HG02938 (cell line): ENCODE measurements around the gene MUC6.
"Not testable (repeated sequence)": the region's sequence is repeated elsewhere in the genome, so short reads cannot be mapped to it uniquely, and the experiment has no call there.

Source experiments
- ATAC-seq: cut with Tn5 transposase; IDR thresholded peaks from one replicate; pipeline ENCODE4 v1.9.1; 2021; ENCODE audit warnings: mild to moderate bottlenecking, moderate library complexity; ENCODE audit not compliant: unreplicated experiment

Gene MUC6

DNA sequence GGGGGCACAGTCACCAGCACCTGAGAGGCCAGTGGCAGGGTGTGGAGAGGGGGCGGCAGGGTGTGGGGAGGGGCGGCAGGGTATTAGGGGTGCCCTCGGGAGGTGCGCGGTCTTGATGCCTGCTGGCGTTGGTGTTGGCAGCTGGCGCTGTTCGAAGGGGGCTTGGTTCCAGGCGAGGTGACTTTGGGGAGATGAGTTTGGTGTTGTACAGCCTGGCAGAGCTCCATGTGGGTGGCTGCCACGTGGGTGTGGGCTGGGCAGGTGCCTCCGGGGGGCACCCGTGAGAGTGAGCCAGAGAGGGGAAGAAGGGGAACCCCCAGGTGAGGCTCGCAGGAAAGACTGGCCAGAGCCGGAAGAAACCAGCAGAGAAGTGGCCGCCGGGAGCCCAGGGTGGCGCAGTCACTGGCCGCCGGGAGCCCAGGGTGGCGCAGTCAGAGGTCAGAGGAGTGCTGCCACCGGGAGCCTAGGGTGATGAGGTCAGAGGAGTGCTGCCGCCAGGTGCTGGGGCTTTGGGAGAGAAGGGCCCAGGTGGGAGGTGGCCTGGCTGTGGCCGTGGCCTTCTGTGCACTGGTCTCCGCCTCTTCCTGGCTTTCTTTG, 44.7 kb downstream of the MUC6 start:
- no peak for ATAC-seq

DNA sequence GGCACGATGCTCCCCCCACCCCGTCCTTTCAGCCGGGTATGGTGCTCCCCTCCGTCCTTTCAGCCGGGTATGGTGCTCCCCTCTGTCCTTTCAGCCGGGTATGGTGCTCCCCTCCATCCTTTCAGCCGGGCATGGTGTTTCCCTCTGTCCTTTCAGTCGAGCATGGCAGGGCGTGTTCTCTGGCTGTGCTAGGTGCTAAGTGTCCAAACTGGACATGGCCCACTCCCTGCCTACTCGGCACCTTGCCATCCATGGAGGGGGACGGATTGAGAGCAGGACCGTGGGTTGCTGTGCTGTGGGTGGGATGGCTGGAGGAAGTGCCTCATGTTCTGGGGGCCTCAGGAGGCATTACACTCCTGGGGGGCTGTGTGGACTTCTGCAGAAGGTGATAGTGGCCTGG, 45.5 kb downstream of the MUC6 start:
- no peak for ATAC-seq

DNA sequence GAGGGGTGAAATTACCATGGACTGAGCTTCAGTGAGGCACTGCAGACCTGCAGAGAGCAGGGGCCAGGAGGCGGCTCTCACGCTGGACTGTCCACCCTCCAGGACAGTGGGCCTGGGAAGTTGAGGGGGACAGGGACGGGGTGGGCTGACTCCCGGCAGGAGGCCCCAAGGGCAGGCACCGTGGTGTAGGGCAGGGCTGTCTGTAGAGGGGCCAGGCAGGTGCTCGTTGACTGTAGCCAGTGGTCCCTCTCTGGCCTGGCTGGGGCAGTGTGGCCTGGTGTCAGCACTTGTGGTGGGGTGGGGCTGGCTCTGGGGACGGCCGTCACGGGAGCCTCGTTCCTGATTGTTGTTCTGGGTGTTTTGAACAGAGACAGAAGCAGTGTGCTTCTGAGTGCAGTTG, 46.4 kb downstream of the MUC6 start:
- no peak for ATAC-seq

DNA sequence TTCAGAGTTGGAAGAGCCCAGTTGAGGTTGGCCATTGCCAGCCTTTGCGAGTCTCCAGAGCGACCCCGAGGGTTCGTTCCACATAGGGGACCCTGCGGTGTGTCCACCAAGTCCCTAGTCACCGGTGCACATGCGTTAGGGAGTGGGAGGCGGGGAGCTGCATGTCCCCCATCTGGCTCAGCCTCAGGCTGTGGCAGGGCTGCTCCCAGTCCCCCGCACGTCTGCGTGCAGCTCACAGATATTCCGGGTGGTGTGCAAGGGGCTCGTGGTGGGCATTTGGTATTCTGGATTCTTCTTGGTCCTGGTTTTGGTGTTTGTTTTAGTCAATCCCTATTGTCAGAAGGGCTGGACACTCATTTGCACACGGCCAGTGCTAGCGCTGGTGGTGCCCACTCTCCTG, 48.8 kb downstream of the MUC6 start:
- ATAC-seq: no peak

- no peak for ATAC-seq
Observed at GRCh38 chr11:986952-987305, 49.6 kb downstream of the MUC6 start.

- no peak for ATAC-seq
Observed at GRCh38 chr11:986270-986951, 50.1 kb downstream of the MUC6 start.

DNA sequence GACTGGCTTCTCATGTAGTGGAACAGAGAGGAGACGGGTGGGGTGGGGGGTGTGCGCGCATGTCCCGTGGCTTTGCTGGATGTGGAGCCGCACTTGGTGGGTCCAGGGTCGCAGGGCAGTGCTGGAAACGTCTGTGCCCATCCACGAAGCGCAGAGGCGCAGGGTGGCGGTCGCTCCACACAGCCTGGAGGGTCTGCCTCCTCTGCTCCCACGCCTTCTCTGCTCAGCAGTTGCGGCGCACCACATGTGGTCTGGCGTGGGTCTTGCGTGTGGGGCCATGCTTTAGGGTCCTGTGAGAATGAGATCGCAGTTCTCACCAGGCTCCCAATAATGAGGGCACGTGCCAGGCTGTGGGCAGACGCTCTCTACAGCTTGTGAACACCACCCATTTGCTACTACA, 50.7 kb downstream of the MUC6 start:
- ATAC-seq: no peak

DNA sequence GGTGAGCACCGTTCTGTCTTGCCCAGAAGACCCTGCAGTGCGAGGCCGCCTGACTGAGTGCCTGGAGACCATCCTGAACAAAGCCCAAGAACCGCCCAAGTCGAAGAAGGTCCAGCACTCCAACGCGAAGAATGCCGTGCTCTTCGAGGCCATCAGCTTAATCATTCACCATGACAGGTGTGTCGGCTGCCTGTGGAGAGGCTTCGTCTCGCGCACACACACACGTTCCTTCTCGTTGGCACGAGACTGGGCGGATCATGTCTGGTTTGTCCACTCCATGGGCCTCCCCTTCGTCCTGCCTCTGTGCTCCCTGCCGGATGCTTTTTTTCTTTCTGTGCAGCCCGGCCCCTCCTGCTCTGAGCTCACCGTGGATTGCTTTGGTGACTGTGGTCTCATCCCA, 51.1 kb downstream of the MUC6 start:
- ATAC-seq: no peak

DNA sequence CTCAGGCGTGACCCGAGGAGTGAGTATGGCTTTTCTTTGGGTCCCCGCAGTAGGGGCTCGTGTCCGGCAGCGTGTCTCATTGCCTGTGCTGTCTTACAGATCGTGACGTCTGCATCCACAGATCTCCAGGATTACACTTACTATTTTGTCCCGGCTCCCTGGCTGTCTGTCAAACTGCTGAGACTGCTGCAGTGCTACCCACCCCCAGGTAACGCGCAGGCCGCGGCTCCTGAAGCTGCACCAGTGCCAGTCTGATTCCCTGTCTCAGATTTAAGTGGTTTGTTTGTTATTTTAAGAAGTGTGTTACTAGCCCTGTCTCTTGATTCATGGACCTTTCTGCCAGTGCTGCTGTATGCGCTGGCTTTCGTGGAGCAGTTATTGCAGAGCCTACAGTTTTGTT, 52.0 kb downstream of the MUC6 start:
- no peak for ATAC-seq

- ATAC-seq: no peak
Observed at GRCh38 chr11:981764-982163, 54.8 kb downstream of the MUC6 start.

DNA sequence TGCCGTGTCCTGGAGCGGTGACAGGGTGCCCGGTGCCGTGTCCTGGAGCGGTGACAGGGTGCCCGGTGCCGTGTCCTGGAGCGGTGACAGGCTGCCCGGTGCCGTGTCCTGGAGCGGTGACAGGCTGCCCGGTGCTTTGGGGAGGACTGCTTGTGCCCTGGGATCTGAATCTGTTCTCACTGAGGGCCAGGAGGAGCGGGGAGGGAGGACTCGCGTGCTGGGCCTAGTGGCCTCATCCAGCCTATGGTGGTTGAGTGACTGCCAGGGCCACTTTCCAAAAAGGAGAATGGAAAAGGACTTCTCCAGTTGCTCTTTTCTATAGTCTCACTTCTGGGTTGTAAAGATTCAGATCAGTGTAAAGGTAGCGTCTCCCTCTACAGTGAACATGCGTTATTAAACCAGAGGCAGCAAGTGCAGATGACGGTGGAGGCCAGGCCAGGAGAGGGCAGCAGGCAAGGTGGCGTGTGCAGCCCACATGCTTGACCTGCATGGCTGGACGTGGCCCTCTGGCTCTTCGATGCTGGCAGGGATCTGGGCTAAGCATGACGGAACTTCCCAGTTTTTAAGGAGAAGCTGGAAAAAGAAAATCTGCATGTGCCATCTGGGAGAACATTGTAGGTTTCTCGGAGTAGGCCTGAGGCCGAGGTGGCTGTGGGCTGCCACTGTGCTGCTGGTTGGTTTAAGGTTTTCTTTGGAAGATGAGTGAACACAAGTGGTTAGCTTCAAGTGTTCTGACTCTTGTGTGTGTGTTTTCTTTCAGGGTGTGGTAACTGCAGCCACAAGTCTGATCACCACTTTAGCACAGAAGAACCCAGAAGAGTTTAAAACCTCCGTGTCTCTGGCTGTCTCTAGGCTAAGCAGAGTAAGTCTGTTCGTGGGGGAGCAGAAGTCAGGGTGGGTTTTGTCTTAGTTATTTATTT, 55.8 kb downstream of the MUC6 start:
- no peak for ATAC-seq

DNA sequence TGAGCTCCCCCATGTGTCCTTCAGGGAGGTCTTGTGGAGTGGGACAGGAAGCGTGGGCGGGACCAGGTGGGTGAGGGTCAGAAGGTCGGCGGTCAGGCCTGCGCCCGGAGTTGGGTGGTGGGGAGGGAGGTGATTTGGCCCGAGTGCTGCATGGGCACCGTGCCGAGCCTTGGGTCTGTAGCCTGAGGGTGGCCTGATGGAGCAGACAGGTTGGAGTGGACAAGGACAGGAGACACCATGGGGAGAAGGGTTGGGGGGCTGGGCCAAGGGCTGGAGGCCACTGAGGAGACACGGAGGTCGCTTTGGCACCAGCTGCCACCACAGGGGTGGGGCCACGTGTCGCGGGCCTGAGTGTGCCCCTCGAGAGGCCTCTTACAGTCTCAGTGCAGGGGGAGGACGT, 57.7 kb downstream of the MUC6 start:
- no peak for ATAC-seq

GRCh38 chr11:977830-978720, 58.4 kb downstream of the MUC6 start:
- ATAC-seq: no peak

GRCh38 chr11:976431-977160, 59.9 kb downstream of the MUC6 start:
- no peak for ATAC-seq

DNA sequence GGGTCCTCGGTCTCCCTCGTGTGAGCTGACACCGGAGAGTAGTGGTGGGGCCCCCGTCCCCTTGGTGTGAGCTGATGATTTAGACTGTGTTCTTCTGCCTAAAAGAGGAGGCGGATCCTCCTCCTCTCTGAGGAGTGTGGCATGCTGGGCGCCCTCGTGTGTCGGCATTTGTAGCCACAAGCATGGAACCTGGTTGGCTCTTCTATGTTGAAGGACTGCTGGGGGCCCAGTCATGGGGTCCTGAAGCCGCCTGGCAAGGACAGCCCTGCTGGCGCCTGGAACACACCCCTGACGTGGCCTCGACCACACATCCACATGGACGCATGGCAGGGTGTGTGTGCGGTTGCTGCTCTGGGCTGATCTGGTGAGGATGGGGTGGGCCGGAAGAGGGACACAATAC, 60.7 kb downstream of the MUC6 start:
- ATAC-seq: no peak

GRCh38 chr11:975376-975775, 61.1 kb downstream of the MUC6 start:
- not testable (repeated sequence) for ATAC-seq

DNA sequence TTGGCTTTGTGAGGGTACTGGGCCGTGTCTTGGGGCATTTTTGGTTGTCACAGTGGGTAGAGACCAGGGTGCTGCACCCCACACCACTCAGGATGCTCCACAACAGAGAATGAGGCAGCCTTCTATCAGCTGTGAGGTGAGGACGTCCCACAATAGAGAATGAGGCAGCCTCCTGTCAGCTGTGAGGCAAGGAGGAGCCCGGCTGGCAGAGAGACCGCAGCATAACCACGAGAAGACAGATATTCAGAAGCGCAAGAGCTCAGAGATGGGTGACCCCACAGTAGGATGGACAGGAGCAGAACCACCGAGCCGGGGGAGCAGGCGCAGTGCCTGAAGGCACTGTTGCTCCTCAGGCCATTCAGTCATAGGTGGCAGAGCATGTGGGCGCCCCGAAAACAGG, 63.3 kb downstream of the MUC6 start:
- ATAC-seq: no peak

DNA sequence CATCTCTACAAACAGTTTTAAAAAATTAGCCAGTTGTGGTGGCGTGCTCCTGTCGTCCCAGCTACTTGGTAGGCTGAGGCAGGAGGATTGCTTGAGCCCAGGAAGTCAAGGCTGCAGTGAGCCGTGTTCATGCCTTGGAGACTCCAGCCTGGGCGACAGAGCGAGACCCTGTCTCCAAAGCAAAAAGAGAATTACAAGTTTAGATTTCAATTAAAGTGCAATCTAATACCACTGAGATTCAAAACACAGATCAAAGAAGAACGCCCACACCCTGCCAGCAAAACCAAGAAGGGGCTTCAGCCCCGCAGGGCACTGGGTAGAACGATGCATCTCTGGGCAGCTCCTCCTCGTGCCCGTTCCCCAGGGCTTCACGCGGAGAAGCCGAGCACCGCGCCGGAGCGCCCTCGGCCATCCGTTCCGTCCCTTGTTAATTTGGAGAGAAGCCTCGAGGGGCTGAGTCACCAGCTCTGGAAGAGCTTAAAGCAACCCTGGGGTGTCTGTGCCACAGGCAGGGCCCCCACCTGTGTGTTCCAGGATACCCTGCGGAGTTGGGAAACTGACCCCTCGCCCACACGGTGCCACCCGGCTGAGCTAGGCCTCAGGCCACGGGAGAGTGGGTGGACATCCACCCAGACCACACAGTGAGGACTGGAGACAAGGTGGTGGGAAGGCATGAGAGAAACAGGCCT, 63.9 kb downstream of the MUC6 start:
- no peak for ATAC-seq

DNA sequence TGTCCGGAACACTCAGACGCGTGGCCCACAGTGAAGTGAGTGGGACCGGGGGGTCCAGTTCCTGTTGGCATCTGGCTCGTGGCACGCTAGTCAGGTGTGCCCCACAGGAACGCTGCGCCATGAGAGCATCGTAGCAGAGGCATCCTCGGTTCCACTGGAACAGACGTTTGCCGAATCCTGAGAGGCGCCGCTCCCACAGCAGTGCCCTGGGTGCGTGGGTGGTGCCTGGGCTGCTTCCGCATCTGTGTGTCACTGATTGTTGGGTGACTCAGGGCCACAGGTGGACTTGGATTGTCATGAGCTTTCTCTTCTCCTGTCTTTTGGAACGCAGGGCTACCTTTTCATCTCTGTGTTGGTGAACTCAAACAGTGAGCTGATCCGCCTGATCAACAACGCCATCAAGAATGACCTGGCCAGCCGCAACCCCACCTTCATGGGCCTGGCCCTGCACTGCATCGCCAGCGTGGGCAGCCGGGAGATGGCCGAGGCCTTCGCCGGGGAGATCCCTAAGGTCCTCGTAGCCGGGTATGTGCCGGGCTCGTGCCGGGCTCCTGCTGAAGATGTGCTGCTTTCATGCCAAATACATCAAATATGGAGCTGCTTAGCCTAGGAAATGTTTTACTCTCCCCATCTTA, 64.7 kb downstream of the MUC6 start:
- no peak for ATAC-seq
